Uterus (tissue), 2 donors: ENCODE results near the gene EGR1.

Source experiments
- POLR2A ChIP-seq, 2 donors: fragments of 450-650 bp; IDR thresholded peaks; one replicate each; pipeline ENCODE4 v1.6.1; 2016; ENCODE audit warnings: antibody characterized with exemption in 2 of 2, mild to moderate bottlenecking in 1 of 2, moderate library complexity in 1 of 2
- TF ChIP-seq, protein P1 (sequence below), 4 experiments: fragments of 200-600 bp in 2 of 4; fragments of 450-650 bp in 2 of 4; sonication (generic) in 2 of 4; IDR thresholded peaks; one replicate each; pipeline ENCODE4 v1.5.1; 2016 to 2019; ENCODE audit warnings: antibody characterized with exemption in 4 of 4, mild to moderate bottlenecking in 2 of 4, moderate library complexity in 1 of 4

DNA sequence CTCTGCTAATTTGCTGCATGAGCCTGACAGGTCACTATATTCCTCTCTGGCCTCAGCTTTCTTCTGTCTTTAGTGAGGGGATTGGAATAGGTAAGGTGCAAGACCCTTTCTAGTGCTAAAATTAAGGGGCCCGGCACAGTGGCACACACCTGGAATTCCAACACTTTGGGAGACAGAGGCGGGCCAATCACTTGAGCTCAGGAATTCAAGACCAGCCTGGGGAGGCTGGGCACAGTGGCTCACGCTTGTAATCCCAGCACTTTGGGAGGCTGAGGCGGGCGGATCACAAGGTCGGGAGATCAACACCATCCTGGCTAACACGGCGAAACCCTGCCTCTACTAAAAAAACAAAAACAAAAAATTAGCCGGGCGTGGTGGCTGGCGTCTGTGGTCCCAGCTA is 37.2 kb downstream of the EGR1 start:
- TF ChIP-seq, protein P1, sequence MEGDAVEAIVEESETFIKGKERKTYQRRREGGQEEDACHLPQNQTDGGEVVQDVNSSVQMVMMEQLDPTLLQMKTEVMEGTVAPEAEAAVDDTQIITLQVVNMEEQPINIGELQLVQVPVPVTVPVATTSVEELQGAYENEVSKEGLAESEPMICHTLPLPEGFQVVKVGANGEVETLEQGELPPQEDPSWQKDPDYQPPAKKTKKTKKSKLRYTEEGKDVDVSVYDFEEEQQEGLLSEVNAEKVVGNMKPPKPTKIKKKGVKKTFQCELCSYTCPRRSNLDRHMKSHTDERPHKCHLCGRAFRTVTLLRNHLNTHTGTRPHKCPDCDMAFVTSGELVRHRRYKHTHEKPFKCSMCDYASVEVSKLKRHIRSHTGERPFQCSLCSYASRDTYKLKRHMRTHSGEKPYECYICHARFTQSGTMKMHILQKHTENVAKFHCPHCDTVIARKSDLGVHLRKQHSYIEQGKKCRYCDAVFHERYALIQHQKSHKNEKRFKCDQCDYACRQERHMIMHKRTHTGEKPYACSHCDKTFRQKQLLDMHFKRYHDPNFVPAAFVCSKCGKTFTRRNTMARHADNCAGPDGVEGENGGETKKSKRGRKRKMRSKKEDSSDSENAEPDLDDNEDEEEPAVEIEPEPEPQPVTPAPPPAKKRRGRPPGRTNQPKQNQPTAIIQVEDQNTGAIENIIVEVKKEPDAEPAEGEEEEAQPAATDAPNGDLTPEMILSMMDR (IDR thresholded peaks at IDR 0.05): no peak
- no peak for TF ChIP-seq POLR2A (IDR thresholded peaks at IDR 0.05)
